ENCODE measurements around the gene MLYCD. TPM values are rescaled to one million over a fixed set of nuclear protein-coding genes. Genes with fewer than 3 reads are reported as not detected.

The MLYCD gene
- total and polyA plus RNA-seq, 4 experiments from 2014 or later, result 0.81 to 11.1 (median 6.3) TPM

DNA sequence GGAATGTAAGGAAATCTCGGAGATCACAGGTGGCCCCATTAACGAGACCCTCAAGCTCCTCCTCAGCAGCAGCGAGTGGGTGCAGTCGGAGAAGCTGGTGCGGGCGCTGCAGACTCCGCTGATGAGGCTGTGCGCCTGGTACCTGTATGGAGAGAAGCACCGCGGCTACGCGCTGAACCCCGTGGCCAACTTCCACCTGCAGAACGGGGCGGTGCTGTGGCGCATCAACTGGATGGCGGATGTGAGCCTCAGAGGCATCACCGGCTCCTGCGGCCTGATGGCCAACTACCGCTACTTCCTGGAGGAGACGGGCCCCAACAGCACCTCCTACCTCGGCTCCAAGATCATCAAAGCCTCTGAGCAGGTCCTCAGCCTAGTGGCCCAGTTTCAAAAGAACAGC lies 16.2 kb downstream of the MLYCD start:
- Histone ChIP-seq H3K27me3 (ENCODE audit: insufficient read depth, low read length) (no peaks in the 10 kb centered on the region), H3K4me1 (ENCODE audit: insufficient read depth, low read length) (no peaks in the 10 kb centered on the region), H3K9me3 (ENCODE audit: control insufficient read depth in 1 of 2, low read length in 2 of 2) (no peaks in the 10 kb centered on the region), H3K36me3 (ENCODE audit: insufficient read depth, low read length) (peaks cover 57% of the 10 kb centered on the region), H3K4me3 (ENCODE audit: low read length in 2 of 2) (no peak overlapping the region), H3K27ac (ENCODE audit: low read depth, low read length) (no peak overlapping the region)
- peaks cover 56 to 72% of the 10 kb centered on the region in 2 donors for H3K36me3 Mint-ChIP-seq
- H3K4me1 Mint-ChIP-seq, result peaks cover 0 to 7% (median 4%) of the 10 kb centered on the region in 4 donors
- DNase-seq, result no peak
- H3K27ac Mint-ChIP-seq, result no peak overlapping the region
- H3K9me3 Mint-ChIP-seq, result no peaks in the 10 kb centered on the region
- ChIA-PET CTCF (ENCODE audit: partially characterized antibody) (interaction anchor here (1.4 to 6.8 kb wide), 2 partner anchors 12 to 88 kb away, joined by 4 to 38 read pairs; no protein-coding TSS in a partner anchor), POLR2A (ENCODE audit: partially characterized antibody) (no interaction called here)
- H3K27me3 Mint-ChIP-seq, result no peaks in the 10 kb centered on the region
- intact Hi-C loops (cut with micrococcal nuclease), result no loop called here
- no peak overlapping the region for H3K4me3 Mint-ChIP-seq

- Mint-ChIP-seq H3K4me3 (no peak overlapping the region), H3K9me3 (no peaks in the 10 kb centered on the region), H3K4me1 (peaks cover 0 to 7% (median 4%) of the 10 kb centered on the region in 4 donors), H3K27me3 (no peaks in the 10 kb centered on the region), H3K36me3 (peaks cover 56 to 73% of the 10 kb centered on the region in 2 donors), H3K27ac (no peak overlapping the region)
- no peak for DNase-seq
- ChIA-PET POLR2A (ENCODE audit: partially characterized antibody) (no interaction called here), CTCF (ENCODE audit: partially characterized antibody) (interaction anchor here (1.4 to 6.8 kb wide), 2 partner anchors 11 to 89 kb away, joined by 4 to 38 read pairs; no protein-coding TSS in a partner anchor)
- Histone ChIP-seq H3K9me3 (ENCODE audit: control insufficient read depth in 1 of 2, low read length in 2 of 2) (no peaks in the 10 kb centered on the region), H3K27me3 (ENCODE audit: insufficient read depth, low read length) (no peaks in the 10 kb centered on the region), H3K27ac (ENCODE audit: low read depth, low read length) (no peak overlapping the region), H3K4me1 (ENCODE audit: insufficient read depth, low read length) (no peaks in the 10 kb centered on the region), H3K36me3 (ENCODE audit: insufficient read depth, low read length) (peaks cover 57% of the 10 kb centered on the region), H3K4me3 (ENCODE audit: low read length in 2 of 2) (no peak overlapping the region)
- intact Hi-C loops (cut with micrococcal nuclease), result no loop called here
These were observed 16.6 kb downstream of the MLYCD start for GRCh38 chr16:83915491-83915890.

DNA sequence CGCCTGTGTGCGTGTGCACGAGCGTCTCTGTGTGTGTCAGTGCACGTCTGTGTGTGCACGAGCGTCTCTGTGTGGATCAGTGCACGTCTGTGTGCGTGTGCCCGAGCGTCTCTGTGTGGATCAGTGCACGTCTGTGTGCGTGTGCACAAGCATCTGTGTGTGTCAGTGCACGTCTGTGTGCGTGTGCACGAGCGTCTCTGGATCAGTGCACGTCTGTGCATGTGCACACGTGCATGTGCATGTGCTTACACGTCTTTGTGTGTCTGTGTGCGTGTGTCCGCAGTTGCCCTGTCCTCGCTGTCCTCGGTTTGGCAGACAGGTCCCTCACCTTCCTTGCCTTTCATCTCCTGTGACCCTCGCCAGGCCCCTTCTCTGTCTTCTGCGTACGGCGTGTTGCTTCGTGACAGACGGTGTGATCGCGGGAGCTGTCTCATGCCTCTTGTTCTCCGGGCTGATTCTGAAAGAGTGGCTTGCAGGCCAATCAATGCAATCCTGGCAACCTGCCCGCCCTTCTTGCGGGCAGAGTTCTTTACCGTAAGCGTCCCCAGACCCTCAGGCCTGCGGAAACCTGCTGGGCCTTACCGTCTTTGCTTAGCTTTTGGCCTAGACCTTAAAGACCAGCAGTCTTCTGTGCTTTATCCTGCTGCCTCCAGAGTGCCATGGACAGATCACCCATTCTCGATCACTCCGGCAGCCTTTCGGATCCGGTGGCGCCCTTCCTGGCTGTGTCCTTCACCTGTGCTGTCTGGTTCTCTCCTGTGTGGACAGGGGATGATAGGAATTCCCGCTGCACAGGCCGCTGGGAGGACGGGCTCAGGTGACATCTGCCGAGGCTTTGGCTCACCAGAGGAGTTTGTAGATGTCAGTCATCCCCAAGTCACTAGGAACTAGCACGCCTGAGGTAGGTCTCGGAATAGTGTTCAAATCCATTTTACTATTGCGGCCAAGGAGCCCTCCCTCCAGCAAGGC lies 18.5 kb downstream of the MLYCD start:
- ChIA-PET POLR2A (ENCODE audit: partially characterized antibody) (no interaction called here), CTCF (ENCODE audit: partially characterized antibody) (no interaction called here)
- H3K9me3 Mint-ChIP-seq, result no peaks in the 10 kb centered on the region
- Histone ChIP-seq H3K36me3 (ENCODE audit: insufficient read depth, low read length) (peaks cover 49% of the 10 kb centered on the region), H3K9me3 (ENCODE audit: control insufficient read depth in 1 of 2, low read length in 2 of 2) (no peaks in the 10 kb centered on the region), H3K27ac (ENCODE audit: low read depth, low read length) (no peak overlapping the region), H3K27me3 (ENCODE audit: insufficient read depth, low read length) (no peaks in the 10 kb centered on the region), H3K4me1 (ENCODE audit: insufficient read depth, low read length) (no peaks in the 10 kb centered on the region), H3K4me3 (ENCODE audit: low read length in 2 of 2) (no peak overlapping the region)
- H3K27ac Mint-ChIP-seq, result peak overlapping the region in 2 of 7 donors; percentile 36 to 83
- H3K36me3 Mint-ChIP-seq, result peaks cover 56 to 72% of the 10 kb centered on the region in 2 donors
- DNase-seq, result no peak
- peaks cover 0 to 8% (median 5%) of the 10 kb centered on the region in 4 donors for H3K4me1 Mint-ChIP-seq
- H3K4me3 Mint-ChIP-seq, result no peak overlapping the region
- no peaks in the 10 kb centered on the region for H3K27me3 Mint-ChIP-seq
- intact Hi-C loops (cut with micrococcal nuclease), result no loop called here

- CTCF ChIA-PET (ENCODE audit: partially characterized antibody), result no interaction called here
- Histone ChIP-seq H3K36me3 (ENCODE audit: insufficient read depth, low read length) (peaks cover 20% of the 10 kb centered on the region), H3K4me3 (ENCODE audit: low read length in 2 of 2) (no peak overlapping the region), H3K27me3 (ENCODE audit: insufficient read depth, low read length) (no peaks in the 10 kb centered on the region), H3K9me3 (ENCODE audit: control insufficient read depth in 1 of 2, low read length in 2 of 2) (no peaks in the 10 kb centered on the region), H3K27ac (ENCODE audit: low read depth, low read length) (no peak overlapping the region), H3K4me1 (ENCODE audit: insufficient read depth, low read length) (no peaks in the 10 kb centered on the region)
- no peaks in the 10 kb centered on the region for H3K27me3 Mint-ChIP-seq
- H3K36me3 Mint-ChIP-seq, result peaks cover 41 to 52% of the 10 kb centered on the region in 2 donors
- intact Hi-C loops (cut with micrococcal nuclease), result no loop called here
- DNase-seq, result no peak
- H3K4me1 Mint-ChIP-seq, result peaks cover 0 to 7% (median 3%) of the 10 kb centered on the region in 4 donors
- H3K4me3 Mint-ChIP-seq, result peak overlapping the region in 2 of 8 donors; percentile 1 to 3
- POLR2A ChIA-PET (ENCODE audit: partially characterized antibody), result no interaction called here
- H3K27ac Mint-ChIP-seq, result peak overlapping the region in 2 of 7 donors; percentile 70 to 73
- no peaks in the 10 kb centered on the region for H3K9me3 Mint-ChIP-seq
These were observed 22.1 kb downstream of the MLYCD start for GRCh38 chr16:83920894-83921491.

- H3K4me3 Mint-ChIP-seq, result no peak overlapping the region
- H3K27me3 ChIP-seq (ENCODE audit: insufficient read depth, low read length), result no peaks in the 10 kb centered on the region
- H3K36me3 ChIP-seq (ENCODE audit: insufficient read depth, low read length), result peaks cover 6% of the 10 kb centered on the region
- no peak overlapping the region for H3K27ac ChIP-seq (ENCODE audit: low read depth, low read length)
- CTCF ChIA-PET (ENCODE audit: partially characterized antibody), result interaction anchor here (0.5 to 6.0 kb wide), 3 partner anchors 10 to 1056 kb away, joined by 3 to 38 read pairs (median 3); no protein-coding TSS in a partner anchor
- H3K9me3 Mint-ChIP-seq, result no peaks in the 10 kb centered on the region
- POLR2A ChIA-PET (ENCODE audit: partially characterized antibody), result no interaction called here
- H3K4me3 ChIP-seq (ENCODE audit: low read length in 2 of 2), result no peak overlapping the region
- H3K27ac Mint-ChIP-seq, result no peak overlapping the region
- H3K27me3 Mint-ChIP-seq, result no peaks in the 10 kb centered on the region
- H3K4me1 Mint-ChIP-seq, result peaks cover 3 to 5% (median 4%) of the 10 kb centered on the region in 4 donors
- no peaks in the 10 kb centered on the region for H3K4me1 ChIP-seq (ENCODE audit: insufficient read depth, low read length)
- H3K9me3 ChIP-seq (ENCODE audit: control insufficient read depth in 1 of 2, low read length in 2 of 2), result no peaks in the 10 kb centered on the region
- H3K36me3 Mint-ChIP-seq, result peaks cover 22 to 31% of the 10 kb centered on the region in 2 donors
- intact Hi-C loops (cut with micrococcal nuclease), result no loop called here
- no peak for DNase-seq
These were observed 24.9 kb downstream of the MLYCD start for GRCh38 chr16:83923581-83924365.

GRCh38 chr16:83924686-83925085 lies 25.8 kb downstream of the MLYCD start:
- H3K27ac ChIP-seq (ENCODE audit: low read depth, low read length), result no peak overlapping the region
- POLR2A ChIA-PET (ENCODE audit: partially characterized antibody), result no interaction called here
- H3K4me1 ChIP-seq (ENCODE audit: insufficient read depth, low read length), result no peaks in the 10 kb centered on the region
- Mint-ChIP-seq H3K36me3 (peaks cover 13 to 21% of the 10 kb centered on the region in 2 donors), H3K27ac (no peak overlapping the region), H3K4me3 (no peak overlapping the region), H3K27me3 (no peaks in the 10 kb centered on the region), H3K9me3 (no peaks in the 10 kb centered on the region), H3K4me1 (peaks cover 3 to 5% (median 4%) of the 10 kb centered on the region in 4 donors)
- H3K27me3 ChIP-seq (ENCODE audit: insufficient read depth, low read length), result no peaks in the 10 kb centered on the region
- CTCF ChIA-PET (ENCODE audit: partially characterized antibody), result interaction anchor here (0.8 to 6.0 kb wide), 2 partner anchors 12 kb away, joined by 3 to 38 read pairs; no protein-coding TSS in a partner anchor
- H3K9me3 ChIP-seq (ENCODE audit: control insufficient read depth in 1 of 2, low read length in 2 of 2), result no peaks in the 10 kb centered on the region
- H3K36me3 ChIP-seq (ENCODE audit: insufficient read depth, low read length), result no peaks in the 10 kb centered on the region
- no peak for DNase-seq
- intact Hi-C loops (cut with micrococcal nuclease), result no loop called here
- H3K4me3 ChIP-seq (ENCODE audit: low read length in 2 of 2), result no peak overlapping the region
